Measurements from ENCODE around the gene SLC39A11. TPM values are rescaled to one million over a fixed set of nuclear protein-coding genes. Genes with fewer than 3 reads are reported as not detected.

SLC39A11 gene
- total RNA-seq, 4 donors from 2014 or later: 23.0 to 30.9 (median 27.6) TPM

DNA sequence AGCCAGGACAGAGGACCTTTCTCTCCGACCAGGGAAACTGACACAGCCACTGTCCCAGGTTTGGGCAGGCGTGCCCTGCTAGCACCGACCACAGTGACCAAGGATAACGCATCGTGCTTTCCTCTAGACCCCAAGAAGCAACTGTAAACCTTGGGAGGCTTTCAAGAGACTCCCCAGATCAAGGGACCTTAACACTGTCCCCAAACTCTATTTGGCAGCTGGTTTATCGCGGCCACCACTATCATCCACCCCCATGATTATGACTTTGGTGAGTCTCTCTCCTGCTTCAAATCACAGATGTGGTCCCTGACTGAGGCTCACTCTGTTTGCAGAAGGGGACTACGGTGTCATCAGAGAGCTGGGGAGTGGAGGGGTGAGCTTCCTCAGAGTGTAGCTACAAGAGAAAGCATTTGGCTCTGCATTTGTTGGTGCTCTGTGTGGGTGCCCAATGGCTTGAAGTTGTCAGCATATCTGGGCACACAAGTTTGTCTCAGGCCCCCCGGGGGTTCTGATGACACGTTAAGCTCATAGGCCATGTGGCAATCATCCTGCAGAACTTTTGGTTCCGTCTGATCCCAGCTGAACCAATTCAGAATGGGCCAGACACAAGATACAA, 408.0 kb downstream of the SLC39A11 start:
- no peak for DNase-seq
- Histone ChIP-seq H3K27ac (peak overlapping the region; percentile 61 to 76 (median 68)), H3K36me3 (no peaks in the 10 kb centered on the region), H3K4me3 (no peak overlapping the region), H3K27me3 (no peaks in the 10 kb centered on the region), H3K9me3 (no peaks in the 10 kb centered on the region), H3K4me1 (peaks cover 19 to 61% (median 47%) of the 10 kb centered on the region in 3 donors)
- 65 to 83% methylated on average over 9 to 10 of the region's 11 CpGs for WGBS, 2 donors
- TF ChIP-seq, protein P1, sequence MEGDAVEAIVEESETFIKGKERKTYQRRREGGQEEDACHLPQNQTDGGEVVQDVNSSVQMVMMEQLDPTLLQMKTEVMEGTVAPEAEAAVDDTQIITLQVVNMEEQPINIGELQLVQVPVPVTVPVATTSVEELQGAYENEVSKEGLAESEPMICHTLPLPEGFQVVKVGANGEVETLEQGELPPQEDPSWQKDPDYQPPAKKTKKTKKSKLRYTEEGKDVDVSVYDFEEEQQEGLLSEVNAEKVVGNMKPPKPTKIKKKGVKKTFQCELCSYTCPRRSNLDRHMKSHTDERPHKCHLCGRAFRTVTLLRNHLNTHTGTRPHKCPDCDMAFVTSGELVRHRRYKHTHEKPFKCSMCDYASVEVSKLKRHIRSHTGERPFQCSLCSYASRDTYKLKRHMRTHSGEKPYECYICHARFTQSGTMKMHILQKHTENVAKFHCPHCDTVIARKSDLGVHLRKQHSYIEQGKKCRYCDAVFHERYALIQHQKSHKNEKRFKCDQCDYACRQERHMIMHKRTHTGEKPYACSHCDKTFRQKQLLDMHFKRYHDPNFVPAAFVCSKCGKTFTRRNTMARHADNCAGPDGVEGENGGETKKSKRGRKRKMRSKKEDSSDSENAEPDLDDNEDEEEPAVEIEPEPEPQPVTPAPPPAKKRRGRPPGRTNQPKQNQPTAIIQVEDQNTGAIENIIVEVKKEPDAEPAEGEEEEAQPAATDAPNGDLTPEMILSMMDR (IDR thresholded peaks at IDR 0.05): no peak
- no peak for TF ChIP-seq POLR2A (IDR thresholded peaks at IDR 0.05)
- intact Hi-C loops (cut with DNase I): no loop called here

DNA sequence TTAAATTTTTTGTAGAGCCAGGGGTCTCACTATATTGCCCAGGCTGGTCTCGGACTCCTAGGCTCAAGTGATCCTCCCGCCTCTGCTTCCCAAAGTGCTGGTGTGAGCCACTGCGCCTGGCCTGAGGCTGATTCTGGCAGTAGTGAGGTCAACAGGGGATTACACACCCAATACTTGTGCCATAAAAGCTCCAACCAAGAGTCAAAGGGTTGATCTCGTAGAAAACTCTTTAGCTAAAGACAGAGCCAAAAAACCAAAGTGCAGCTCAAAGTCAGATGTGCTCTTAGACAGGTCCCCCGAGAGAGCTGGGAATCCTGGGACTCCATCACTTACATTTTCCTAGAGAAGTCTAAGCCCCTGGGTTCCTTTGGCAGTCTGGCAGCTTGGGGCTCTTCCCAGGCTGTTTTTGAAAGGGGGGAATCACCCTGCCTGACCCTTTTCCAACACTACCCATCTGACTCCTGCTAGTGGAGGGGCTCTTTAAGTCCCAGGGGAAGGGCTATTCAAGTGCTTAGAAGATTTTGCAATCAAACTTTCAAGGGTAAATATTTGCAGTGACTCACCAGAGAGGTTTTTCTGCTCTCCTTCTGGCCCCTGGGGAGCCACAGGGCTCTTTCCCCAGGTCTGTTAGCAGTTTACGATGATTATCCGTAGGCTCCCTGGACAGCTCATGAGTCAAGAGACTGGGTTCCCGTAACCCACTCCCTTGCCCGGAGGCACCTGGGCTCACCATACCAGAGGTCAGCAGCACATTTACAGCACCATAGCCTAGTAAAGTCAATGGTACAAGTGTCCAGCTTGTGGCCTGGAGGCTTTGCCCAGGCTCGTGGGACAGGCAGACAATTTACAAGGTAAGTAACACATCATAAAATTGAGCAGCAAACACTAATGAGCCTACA, 408.7 kb downstream of the SLC39A11 start:
- H3K27ac ChIP-seq: peak overlapping the region; percentile 61 to 76 (median 68)
- intact Hi-C loops (cut with DNase I): no loop called here
- H3K36me3 ChIP-seq: no peaks in the 10 kb centered on the region
- DNase-seq: no peak
- peaks cover 19 to 55% (median 40%) of the 10 kb centered on the region in 3 donors for H3K4me1 ChIP-seq
- no peaks in the 10 kb centered on the region for H3K9me3 ChIP-seq
- WGBS, 2 donors: 38 to 69% methylated on average over 5 of the region's 10 CpGs
- no peaks in the 10 kb centered on the region for H3K27me3 ChIP-seq
- H3K4me3 ChIP-seq: no peak overlapping the region
- TF ChIP-seq, protein P1 (IDR thresholded peaks at IDR 0.05): no peak
- TF ChIP-seq POLR2A (IDR thresholded peaks at IDR 0.05): no peak

DNA sequence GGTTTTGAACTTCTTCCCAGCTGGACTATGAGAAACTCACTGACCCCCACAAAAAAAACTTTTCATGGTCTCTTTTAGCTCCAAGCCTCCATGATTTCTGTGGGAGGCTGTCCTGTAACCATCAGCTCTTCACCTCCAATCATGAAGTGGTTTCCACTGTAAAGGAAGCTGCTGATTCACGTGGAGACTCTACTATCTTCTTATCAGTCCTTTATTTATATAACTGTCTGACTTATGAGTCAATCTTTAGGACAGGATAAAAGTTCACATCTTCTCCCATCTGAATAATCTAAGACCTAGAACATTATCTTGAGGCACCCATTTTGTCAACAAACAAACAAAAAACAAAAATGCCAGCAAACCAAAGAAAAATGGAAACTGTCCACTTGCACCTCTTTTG, 409.9 kb downstream of the SLC39A11 start:
- Histone ChIP-seq H3K27ac (no peak overlapping the region), H3K36me3 (no peaks in the 10 kb centered on the region), H3K9me3 (no peaks in the 10 kb centered on the region), H3K4me1 (peaks cover 17 to 44% (median 30%) of the 10 kb centered on the region in 3 donors), H3K4me3 (no peak overlapping the region), H3K27me3 (no peaks in the 10 kb centered on the region)
- DNase-seq: no peak
- TF ChIP-seq POLR2A (IDR thresholded peaks at IDR 0.05): no peak
- TF ChIP-seq, protein P1 (IDR thresholded peaks at IDR 0.05): no peak
- intact Hi-C loops (cut with DNase I): no loop called here
- WGBS, 2 donors: 70 to 73% methylated on average over 1 of the region's 1 CpG

DNA sequence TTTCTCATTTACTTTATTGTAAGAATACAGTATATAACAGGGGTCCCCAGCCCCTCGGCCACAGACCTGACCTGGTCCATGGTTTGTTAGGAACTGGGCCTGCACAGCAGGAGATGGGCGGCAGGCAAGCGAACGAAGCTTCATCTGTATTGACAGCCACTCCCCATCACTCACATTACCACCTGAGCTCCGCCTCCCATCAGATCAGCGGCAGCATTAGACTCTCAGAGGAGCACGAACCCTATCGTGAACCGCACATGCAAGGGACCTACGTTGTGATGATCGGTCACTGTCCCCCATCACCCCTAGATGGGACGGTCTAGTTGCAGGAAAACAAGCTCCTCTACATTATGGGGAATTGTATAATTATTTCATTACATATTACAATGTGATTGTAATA, 410.6 kb downstream of the SLC39A11 start:
- WGBS, 2 donors: 92 to 97% methylated on average over 9 to 11 of the region's 12 CpGs
- Histone ChIP-seq H3K27me3 (no peaks in the 10 kb centered on the region), H3K27ac (no peak overlapping the region), H3K4me3 (no peak overlapping the region), H3K36me3 (no peaks in the 10 kb centered on the region), H3K9me3 (no peaks in the 10 kb centered on the region), H3K4me1 (peaks cover 12 to 36% (median 23%) of the 10 kb centered on the region in 3 donors)
- TF ChIP-seq, protein P1 (IDR thresholded peaks at IDR 0.05): no peak
- TF ChIP-seq POLR2A (IDR thresholded peaks at IDR 0.05): no peak
- DNase-seq: no peak
- intact Hi-C loops (cut with DNase I): no loop called here

Measured in esophagus squamous epithelium (tissue), 5 donors.